NCI-H1417 treated with DMSO at 0.1 percent for 48 hours (cell line): ENCODE measurements around the gene RNF123.

Experiments
- DNase-seq: peaks from one replicate; lab custom pipeline; 2025; lab: John Stamatoyannopoulos, UW

RNF123 gene

DNA sequence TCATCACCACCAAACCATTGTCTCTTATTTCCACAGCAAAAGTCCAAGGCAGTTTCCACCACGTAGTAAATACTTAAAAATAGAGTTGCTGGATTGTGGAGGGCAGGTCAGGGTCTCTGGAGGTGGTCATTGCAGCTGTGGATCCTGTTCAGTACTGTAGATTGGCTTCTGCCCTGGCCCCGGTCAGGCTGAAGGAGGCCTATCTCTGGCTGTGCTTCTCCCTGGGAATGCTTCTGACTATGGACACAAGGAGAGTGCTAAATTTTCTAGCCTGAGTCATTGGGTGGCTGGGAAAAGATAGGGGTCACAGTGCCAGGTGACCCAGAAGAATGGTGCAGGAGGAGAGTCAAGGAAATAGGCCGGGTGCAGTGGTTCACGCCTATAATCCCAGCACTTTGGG, 60.7 kb downstream of the RNF123 start:
- no peak for DNase-seq

DNA sequence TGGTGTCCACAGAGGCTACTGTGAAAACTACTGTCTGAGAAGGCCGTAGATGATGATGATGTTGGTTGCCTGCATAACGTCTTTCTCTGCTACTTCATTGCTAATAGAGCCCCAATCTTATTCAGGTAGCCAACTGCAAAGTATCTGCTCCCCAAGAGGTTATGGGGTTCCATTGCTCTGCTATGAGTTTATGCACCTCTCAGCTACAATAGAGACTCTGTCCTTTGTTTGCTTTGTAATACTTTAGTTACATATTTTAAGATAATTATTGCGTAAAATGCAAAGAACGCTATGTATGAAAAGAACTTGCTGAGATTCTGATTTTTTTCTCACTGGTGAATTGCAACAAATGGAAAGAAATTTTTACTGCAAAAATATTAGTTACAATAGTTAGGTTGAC, 62.1 kb downstream of the RNF123 start:
- DNase-seq: no peak

DNA sequence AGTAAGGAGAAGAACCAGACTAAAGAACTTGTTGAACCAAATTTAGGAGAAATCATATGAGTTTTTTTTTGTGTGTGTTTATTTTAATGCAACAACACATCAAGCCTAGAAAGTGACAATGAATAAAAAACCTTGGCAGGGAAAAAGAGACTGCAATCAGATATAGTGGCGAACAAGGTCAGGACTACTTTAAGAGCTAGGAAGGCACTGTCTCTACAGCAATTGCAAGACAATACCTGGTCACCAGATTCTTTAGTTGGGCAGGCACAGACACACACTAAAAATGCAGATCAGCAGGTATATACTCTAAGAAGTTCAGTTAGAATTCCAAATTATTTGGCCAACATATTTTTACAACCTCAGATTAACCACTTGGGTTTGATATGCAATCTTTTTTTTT, 65.2 kb downstream of the RNF123 start:
- no peak for DNase-seq

DNA sequence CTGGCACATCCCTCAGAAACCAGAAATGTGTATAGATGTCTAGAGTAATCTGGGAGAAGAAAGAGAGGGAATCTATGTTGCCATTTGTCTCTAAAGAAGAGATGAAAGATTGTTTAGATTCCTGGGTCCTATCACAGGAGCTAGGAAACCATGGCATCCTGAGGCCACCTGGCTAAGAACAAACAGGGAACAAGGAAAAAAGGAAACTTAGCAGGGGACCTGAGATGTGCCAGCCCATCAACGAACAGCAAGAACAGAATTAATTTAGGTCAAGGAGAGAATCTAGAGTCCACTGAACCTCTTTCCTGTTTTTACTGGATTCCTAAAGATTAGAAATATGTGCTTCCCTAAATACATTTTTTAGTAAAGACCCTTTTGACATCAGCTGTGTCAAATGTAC, 66.7 kb downstream of the RNF123 start:
- no peak for DNase-seq

DNA sequence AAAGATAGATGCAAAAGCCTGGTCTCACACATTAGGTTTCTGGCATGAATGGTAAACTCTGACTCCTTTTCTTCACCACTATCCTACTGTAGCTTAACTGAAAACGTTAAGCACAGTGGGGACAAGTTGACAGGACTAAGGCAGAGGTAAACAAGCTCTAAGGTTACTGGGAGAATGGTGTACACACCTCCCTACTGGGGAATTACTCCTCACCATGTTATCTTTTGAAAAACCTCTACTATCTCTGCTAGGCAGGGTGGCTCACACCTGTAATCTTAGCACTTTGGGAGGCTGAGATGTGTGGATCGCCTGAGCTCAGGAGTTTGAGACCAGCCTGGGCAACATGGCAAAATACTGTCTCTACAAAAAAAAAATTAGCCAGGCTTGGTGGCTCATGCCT, 67.8 kb downstream of the RNF123 start:
- no peak for DNase-seq

DNA sequence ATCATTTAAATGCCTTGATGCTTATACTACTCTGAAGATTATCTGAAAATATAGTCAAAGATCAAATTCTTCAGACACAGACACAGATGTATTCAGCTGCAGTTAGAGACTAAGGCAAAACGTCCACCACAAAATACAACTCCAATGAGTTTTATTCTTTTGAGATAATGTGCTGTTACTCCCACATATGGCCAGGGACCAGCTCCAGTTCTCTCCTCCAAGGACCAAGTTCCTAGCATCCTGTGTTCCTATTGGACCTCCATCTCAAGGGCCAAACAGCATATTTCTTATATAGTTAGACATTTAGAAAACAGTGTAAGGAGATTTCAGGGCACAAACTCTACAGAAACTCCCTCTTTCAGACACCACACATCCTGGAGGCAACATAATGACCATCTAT, 69.9 kb downstream of the RNF123 start:
- no peak for DNase-seq

DNA sequence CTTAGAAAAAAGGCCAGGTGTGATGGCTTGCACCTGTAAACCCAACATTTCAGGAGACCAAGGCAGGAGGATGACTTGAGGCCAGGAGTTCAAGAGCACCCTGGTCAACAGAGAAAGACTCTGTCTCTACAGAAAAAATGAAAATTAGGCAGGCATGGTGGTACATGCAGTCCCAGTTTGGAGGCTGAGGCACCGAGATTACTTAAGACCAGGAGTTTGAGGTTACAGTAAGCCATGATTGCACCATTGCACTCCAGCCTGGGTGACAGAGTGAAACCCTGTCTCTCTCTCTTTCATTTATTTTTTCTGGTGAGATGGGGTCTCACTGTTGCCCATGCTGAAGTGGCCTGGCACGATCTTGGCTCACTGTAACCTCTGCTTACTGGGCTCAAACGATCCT, 72.3 kb downstream of the RNF123 start:
- DNase-seq: no peak

DNA sequence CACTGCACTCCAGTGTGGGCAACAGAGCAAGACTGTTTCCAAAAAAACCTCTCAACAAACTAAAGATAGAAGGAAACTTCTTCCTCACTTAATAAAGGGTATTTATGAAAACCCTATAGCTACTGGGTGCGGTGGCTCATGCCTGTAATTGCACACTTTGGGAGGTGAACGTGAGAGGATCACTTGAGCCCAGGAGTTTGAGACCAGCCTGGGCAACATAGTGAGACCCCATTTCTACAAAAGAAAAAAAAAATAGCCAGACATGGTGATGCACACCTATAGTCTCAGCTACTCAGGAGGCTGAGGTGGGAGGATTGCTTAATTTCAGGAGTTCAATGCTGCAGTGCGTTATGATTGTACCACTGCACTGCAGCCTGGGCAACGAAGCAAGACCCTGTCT, 74.6 kb downstream of the RNF123 start:
- DNase-seq: no peak

DNA sequence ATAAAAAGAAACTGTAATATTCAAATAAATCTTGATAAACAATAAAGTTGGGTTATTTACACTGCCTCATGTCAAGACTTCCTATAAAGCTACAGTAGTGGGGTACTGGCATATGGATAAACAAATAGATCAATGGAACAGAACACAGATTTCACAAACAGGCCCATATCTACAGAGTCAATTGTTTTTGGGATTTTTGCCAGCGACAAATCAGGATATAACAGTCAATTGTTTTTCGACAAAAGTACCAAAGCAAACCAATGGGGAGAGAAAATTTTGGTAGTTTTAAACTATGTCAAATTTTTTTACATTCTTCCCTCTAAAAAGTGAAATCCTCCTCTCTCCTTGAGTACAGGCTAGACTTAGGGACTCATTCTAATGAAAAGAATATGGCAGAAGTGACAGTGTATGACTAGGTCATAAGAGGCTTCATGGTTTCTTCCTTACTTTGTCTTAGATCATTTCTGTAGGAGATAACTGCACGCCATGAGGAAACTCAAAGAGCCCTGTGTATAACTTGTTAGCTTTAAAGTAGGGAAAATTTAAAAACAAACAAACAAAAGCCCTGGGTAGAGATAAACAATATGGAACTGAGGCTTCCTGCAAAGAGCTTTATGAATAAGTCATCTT, 80.0 kb downstream of the RNF123 start:
- no peak for DNase-seq

DNA sequence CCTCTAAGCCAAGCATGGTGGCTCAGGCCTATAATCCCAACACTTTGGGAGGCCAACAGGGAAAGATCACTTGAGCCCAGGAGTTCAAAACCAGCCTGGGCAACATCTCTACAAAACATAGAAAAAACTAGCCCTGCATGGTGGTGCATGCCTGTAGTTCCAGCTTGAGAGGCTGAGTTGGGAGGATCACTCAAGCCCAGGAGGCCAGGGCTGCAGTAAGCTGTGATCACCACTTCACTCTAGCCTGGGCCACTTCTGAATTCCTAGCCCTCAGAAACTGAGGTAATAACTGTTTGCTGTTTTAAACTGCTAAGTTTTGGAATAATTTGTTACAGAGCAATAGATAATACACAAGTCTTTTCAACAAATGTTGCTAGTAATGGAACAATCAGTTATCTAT, 80.6 kb downstream of the RNF123 start:
- no peak for DNase-seq
